GM18873 (cell line): Measurements from ENCODE around the gene CYSLTR2.
A peak's percentile ranks its signal among the peaks of the same experiment; 100 is the strongest.

ENCODE experiments used
- ATAC-seq: cut with Tn5 transposase; IDR thresholded peaks from one replicate; pipeline ENCODE4 v1.9.1; 2021; ENCODE audit warnings: mild to moderate bottlenecking, moderate library complexity, moderate number of reproducible peaks; ENCODE audit not compliant: unreplicated experiment, low FRiP score

The CYSLTR2 gene

DNA sequence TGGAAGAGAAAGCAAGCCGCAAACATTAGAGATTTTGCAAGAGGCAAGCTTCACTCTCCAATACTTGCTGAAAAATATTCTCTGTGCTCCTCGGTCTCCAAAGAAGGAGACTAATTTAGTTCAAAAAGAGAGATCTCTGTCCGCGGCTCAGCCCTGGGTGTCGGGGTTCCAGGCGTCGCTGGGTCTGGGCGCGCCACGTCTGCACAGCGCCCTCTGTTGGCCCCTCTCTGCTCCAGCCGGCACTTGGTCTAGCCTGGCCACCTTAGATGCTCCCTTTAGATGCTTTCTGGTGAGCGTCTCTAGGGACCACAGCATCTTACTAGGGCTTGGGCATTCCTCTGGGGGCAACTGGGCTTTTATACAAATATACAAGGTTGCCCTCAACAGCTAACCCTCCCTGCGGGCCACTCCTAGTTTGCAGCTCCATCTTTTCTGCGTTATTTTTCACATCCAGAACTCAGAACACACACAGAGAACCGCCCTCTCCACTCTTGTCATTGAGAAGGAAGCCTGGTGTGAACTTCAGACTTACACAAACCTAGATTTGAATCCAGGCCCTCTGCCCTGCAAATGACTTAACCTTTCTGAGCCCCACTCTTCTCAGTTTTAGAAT lies 78.3 kb downstream of the CYSLTR2 start:
- no peak for ATAC-seq

DNA sequence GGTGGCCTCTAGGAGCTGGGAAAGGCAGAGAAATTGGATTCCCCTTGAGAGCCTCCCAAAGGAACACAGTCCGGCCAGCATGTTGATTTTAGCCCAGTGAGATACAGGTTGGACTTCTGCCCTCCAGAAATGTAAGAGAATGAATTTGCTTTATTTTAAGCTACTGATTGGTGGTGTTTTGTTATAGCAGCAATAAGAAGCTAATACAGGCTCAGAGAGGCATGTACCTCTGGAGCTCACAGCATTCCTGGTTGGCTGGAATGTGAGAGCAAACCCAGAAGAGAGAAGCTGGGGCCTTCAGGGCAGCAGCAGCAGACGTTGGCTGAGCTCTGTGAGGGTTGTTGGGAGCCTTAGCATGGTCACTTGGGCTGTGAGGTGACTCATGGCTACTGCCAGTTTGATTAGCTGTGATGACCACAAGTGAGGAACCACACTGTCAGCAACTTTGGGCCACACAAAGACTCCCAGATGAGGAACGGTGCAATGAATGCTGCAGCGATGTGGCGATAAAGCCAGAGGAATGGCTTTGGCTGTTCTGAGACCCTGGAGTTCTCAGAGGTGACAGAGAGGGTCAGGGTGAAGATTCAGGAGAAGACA lies 80.1 kb downstream of the CYSLTR2 start:
- no peak for ATAC-seq

DNA sequence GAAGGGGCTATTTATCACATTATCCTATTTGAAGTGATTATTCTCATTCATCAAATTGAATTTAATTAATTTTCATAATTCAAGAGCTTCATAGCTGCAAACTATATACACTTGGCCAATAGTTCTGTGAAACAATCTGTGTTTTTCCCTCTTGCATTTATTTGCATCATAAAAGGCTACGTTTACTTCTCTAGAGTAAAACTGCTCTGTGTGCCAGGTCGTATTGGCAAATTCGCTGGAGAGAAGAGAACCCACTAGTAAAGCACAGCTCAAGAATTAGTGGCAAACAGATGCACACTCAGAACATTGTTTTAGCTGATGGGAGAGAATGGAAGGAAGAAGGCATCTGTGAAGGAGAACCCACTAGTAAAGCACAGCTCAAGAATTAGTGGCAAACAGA lies 81.8 kb downstream of the CYSLTR2 start:
- ATAC-seq = no peak

DNA sequence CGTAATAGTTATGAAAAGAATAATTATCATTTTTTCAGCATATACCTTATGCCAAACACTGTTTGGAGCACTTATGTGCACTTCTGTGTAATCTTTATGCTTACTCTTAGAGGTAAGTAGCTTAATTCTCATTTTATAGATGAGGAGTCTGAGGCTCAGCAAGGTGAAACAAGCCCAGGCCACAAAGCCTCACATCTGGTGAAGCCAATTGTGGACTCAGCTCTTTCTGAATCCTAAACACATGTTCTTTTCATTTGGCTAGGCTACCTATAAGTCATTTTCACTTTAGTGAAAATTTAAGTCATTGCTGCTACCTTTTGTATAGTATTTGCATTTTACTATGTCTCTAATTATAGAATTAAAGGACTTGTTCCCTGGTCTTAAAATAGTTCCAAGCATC lies 84.0 kb downstream of the CYSLTR2 start:
- no peak for ATAC-seq

DNA sequence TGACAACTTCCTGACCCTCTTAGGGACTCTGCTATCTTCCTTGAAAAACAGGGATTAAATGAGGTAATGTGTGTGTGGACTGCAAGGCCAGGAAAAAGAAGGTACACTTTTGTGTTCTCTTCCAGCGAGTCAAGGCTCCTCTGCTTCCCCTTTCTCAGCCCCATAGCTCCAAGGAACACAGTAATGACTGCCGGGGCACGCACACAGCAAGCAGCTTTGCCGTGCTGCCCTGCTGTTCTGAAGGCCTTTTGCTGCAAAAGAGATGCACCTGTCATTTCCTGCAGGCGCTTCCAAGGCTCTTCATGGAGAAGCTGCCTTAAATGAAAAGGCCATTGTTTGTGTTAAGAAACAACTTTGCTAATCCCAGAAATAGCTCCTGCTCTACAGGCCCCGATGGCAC lies 84.6 kb downstream of the CYSLTR2 start:
- no peak for ATAC-seq

DNA sequence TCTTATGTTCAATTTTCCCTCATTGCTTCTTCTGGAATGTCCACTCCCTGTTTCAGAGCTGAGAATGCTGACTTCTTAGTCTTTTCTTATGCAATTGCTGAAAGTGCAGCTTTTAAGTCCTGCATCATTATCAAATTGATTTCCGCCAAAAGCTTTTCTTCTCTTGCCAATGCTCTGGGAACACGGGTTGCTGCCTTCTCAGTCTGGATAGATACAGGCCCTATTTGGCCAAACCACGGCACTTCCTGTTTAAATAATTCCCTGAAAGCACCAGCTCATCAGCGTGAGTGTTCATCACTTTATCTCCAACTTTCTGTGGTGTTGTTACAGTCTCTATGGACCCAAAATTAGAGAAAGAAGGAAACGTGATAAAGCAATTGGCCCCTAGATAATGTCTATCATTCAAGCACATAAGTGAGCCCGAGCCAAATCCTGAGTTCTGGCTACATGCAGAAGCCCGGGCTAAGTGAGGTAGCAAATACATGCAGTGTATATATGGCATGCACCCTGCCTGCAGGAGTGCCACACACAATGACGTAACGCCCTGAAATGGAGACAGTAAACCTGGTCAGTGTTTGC lies 85.7 kb downstream of the CYSLTR2 start:
- ATAC-seq = no peak

DNA sequence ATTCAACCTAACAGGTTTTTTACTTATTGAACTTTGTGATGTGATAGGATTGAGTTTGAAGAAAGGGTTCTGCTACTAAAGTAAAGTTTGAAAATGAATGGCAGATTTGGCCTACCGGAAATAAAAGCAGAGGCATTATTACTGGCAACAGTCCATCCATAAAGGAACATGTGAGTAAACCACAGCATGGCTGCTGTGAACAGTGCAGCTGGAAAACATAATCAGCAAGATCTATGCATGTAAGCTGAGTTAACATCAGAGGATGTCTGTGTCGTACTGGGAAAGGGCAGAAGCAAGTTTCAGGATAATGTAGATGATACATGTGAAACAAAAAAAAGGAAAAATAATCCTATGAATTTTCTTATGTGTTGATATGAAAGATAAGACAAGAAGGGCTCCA lies 87.6 kb downstream of the CYSLTR2 start:
- ATAC-seq = no peak

DNA sequence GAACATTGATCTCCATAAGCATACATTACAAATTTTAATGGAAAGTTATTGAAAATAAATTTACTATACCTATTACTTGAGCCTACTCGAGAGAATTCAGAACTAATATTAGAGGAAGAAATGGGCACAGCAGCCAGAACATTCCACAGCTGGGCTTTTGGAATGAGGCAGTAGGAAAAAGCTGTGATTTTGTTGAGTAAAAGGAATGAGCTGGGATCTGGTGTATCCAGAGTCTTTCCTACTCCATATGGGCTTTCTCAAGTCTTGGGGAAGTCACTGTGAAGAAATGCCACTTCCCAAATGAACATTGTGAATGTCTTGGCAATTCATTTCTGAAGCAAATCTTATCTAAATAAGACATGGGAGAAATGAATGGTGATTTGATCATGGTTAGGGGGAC lies 93.1 kb downstream of the CYSLTR2 start:
- no peak for ATAC-seq

DNA sequence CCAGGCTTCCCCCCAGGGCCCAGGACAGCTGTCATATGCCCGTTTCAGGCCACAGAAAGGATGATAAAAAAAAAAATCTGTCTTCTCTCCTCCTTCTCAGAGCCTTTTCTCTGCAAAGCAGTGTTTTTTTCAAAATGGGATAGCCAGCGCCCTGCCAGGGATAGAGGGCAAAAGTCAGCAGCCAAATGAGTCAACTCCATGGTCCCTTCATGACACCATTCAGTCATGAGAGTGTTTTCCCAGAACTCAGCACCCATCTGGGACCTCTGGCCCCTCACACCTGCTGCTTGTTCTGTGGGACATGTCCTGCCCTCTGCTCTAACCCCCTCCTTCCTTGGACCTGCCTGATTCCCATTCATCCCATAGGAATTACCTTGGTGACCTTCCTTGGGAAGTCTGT lies 95.0 kb downstream of the CYSLTR2 start:
- ATAC-seq = no peak

DNA sequence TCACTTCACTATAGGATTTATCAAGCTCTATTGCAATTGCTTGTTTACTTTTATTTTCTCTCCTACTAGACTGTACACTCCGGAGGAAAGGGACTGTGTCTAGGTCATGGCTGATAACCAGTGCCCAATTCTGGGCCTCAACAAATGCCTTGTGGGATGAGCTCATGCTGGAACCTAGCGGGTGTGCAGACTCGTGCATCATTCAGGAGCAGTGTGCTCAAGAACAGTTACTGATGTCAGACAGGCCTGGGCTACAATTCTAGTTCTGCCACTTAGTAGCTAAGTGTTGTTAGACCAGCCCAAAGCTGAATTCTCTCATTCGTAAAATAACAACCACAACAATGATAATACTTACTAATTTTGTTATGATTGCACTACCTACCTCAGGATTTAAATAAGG lies 95.4 kb downstream of the CYSLTR2 start:
- ATAC-seq = no peak

DNA sequence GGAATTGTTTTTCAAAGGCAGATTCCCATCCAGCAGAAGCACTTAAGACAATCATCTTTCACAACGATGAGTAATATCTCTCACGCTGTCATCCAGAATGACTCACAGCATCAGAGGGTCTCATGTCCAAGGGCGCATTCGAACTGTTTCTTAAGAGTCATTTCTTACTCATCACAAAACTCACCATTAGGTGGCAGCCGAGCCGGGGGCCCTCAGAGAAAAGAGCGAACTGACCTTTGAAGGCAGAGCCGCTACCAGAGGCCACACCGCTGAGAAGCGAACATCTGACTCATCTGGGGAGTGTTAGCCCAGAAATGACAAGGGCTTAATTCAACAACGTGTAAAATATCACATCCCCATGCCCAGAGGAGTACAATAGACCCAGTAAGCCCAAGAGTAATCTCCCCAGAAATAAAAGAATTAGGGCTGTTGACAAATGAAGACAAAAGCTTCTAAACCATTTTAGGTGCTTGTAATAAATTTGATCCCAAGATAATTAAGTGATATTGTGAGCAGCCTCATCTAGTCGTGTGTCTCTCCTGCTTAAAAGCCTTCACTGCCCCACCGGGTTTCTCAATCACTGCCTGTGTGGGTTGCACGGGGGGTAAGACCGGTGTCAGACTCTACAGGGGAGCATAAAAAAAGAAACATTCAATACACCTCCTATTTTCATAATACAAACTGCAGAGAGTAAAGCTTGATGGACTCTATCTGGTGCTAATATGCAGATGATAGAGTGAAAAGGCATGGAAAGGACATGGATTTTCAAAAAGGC lies 96.2 kb downstream of the CYSLTR2 start:
- ATAC-seq = peak; percentile 95

DNA sequence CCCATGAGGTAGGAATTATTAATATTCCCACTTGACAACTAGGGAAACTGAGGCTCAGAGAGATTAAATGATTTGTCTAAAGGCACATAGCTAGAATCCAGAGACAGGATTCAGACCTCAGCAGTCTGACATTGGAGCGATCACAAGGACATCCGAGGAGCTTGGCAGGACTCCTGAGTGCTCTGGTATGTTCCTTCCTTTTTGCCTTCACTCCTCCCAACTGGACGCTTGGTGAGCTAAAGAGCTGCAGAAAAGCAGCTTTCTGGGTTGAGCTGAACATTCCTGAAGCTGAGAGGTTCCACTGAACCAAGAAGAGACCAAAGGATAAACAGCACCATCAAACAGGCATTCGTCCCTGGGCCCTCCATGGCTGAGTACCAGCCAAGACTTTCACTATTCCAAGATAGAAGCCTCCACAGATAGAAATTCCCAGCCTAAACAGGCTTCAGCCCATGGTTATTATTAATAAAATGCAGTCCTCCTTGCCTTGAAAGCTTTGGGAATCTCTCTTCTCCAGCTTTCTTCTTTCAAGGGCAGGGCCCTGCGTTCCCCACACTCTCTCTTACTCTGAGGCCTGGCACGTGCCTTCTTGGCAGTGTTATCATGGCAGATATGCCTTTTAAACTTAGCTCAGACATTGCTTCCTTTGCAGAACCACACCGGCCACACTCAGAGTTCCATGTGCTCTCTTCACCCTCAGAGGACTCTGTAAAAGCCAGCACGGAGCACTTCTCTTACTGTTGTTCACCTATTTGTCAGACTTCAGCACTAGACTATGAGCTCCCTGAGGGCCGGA lies 97.1 kb downstream of the CYSLTR2 start:
- no peak for ATAC-seq

DNA sequence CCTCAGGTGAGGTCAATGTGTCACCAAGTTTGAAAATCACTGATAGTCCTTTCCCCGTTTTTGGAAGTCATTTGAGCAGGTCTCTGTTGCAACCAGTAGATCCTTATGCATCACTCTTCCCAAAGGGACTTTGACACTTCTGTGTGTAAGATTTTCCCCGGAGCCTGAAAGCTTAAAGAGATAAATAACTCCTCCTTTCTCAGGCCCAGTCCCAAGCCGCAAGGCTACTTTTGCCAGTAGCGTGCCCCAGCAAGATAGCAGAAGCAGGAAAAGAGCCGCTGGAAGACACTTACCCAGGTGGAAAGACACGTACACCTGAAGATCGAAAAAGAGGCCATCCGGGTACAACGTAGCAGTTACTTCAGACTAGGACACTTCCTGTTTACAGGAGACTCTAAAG lies 106.9 kb downstream of the CYSLTR2 start:
- ATAC-seq = no peak
